Ovary (tissue), 3 donors: ENCODE measurements around the gene FARS2.

Source experiments
- CTCF ChIP-seq, 3 donors: fragments of 450-650 bp in 2 of 3; fragments of 200-600 bp in 1 of 3; IDR thresholded peaks; one replicate each; pipeline versions ENCODE4 v1.5.1 to v1.8.0; 2016 to 2022; ENCODE audit warnings: antibody characterized with exemption in 3 of 3, mild to moderate bottlenecking in 1 of 3
- EP300 ChIP-seq: sonication (generic); formaldehyde crosslinking; IDR thresholded peaks from one replicate; pipeline ENCODE4 v1.6.1; 2017; ENCODE audit warnings: antibody characterized with exemption
- POLR2A ChIP-seq: fragments of 450-650 bp; IDR thresholded peaks from one replicate; pipeline ENCODE4 v1.6.1; 2017; ENCODE audit warnings: antibody characterized with exemption, mild to moderate bottlenecking, moderate library complexity
- donor health status: DM: no; HTN: no; CAD: no.

GRCh38 chr6:5557506-5557905 lies 296.2 kb downstream of the FARS2 start:
- no peak for TF ChIP-seq CTCF (IDR thresholded peaks at IDR 0.05)
- TF ChIP-seq POLR2A = no peak
- TF ChIP-seq EP300 = no peak
